Trophoblast cell (in vitro differentiated cells and primary cell): ENCODE data around the gene MED12L.

Experiments used
- DNase-seq, 2 donors: peaks; one replicate each; pipeline ENCODE4 v3.0.0-alpha.2; 2016
- H2AFZ ChIP-seq: 2 replicates; pipeline ENCODE4 v1.6.1; 2013; ENCODE audit warnings: low read length, moderate library complexity, mild to moderate bottlenecking; ENCODE audit not compliant: insufficient read depth, poor library complexity
- H2AK5ac ChIP-seq: 2 replicates; pipeline ENCODE4 v1.6.1; 2013; ENCODE audit warnings: mild to moderate bottlenecking, low read length
- H2BK120ac ChIP-seq: 2 replicates; pipeline ENCODE4 v1.6.1; 2013; ENCODE audit warnings: low read length, mild to moderate bottlenecking, moderate library complexity; ENCODE audit not compliant: insufficient read depth, poor library complexity
- H2BK12ac ChIP-seq: 2 replicates; pipeline ENCODE4 v1.6.1; 2013; ENCODE audit warnings: mild to moderate bottlenecking, low read length, moderate library complexity
- H2BK5ac ChIP-seq: 2 replicates; pipeline ENCODE4 v1.6.1; 2013; ENCODE audit warnings: low read length, low read depth, moderate library complexity, mild to moderate bottlenecking; ENCODE audit not compliant: poor library complexity
- H3K14ac ChIP-seq: 2 replicates; pipeline ENCODE4 v1.6.1; 2013; ENCODE audit warnings: mild to moderate bottlenecking, low read length
- H3K18ac ChIP-seq: 2 replicates; pipeline ENCODE4 v1.6.1; 2013; ENCODE audit warnings: mild to moderate bottlenecking, low read length
- H3K23ac ChIP-seq: 2 replicates; pipeline ENCODE4 v1.6.1; 2013; ENCODE audit warnings: low read length
- H3K27ac ChIP-seq: 2 replicates; pipeline ENCODE4 v1.5.1; 2013; ENCODE audit warnings: low read depth, mild to moderate bottlenecking, inconsistent platforms, low read length, moderate library complexity
- H3K27me3 ChIP-seq: 2 replicates; pipeline ENCODE4 v1.6.1; 2013; ENCODE audit warnings: inconsistent platforms, mild to moderate bottlenecking, low read length, moderate library complexity; ENCODE audit not compliant: insufficient read depth
- H3K36me3 ChIP-seq, 2 experiments: 1 replicate in 1 of 2; 2 replicates in 1 of 2; pipeline ENCODE4 v1.6.1; 2013; ENCODE audit warnings: low read length in 2 of 2, mild to moderate bottlenecking in 2 of 2, moderate library complexity in 1 of 2; ENCODE audit not compliant: insufficient read depth in 2 of 2, control insufficient read depth in 1 of 2
- H3K4ac ChIP-seq: 2 replicates; pipeline ENCODE4 v1.6.1; 2013; ENCODE audit warnings: low read depth, mild to moderate bottlenecking, low read length, moderate library complexity
- H3K4me1 ChIP-seq, 2 experiments: 1 replicate in 1 of 2; 2 replicates in 1 of 2; pipeline ENCODE4 v1.6.1; 2013; ENCODE audit warnings: low read length in 2 of 2, mild to moderate bottlenecking in 2 of 2, moderate library complexity in 1 of 2; ENCODE audit not compliant: insufficient read depth in 2 of 2, control insufficient read depth in 1 of 2
- H3K4me2 ChIP-seq: 2 replicates; pipeline ENCODE4 v1.6.1; 2013; ENCODE audit warnings: inconsistent platforms, mild to moderate bottlenecking, low read length, moderate library complexity
- H3K4me3 ChIP-seq: 2 replicates; pipeline ENCODE4 v1.5.1; 2013; ENCODE audit warnings: mild to moderate bottlenecking, low read depth, low read length, inconsistent platforms
- H3K79me1 ChIP-seq: one replicate; pipeline ENCODE4 v1.6.1; 2013; ENCODE audit warnings: low read length
- H3K79me2 ChIP-seq: 2 replicates; pipeline ENCODE4 v1.6.1; 2013; ENCODE audit warnings: low read length, mild to moderate bottlenecking; ENCODE audit not compliant: control insufficient read depth, insufficient read depth, poor library complexity
- H3K9ac ChIP-seq: 2 replicates; pipeline ENCODE4 v1.6.1; 2013; ENCODE audit warnings: mild to moderate bottlenecking, low read length
- H3K9me3 ChIP-seq: 2 replicates; pipeline ENCODE4 v1.6.1; 2013; ENCODE audit warnings: low read depth, mild to moderate bottlenecking, control low read depth, inconsistent platforms, low read length; ENCODE audit not compliant: insufficient read depth
- H4K12ac ChIP-seq: 2 replicates; pipeline ENCODE4 v1.6.1; 2013; ENCODE audit warnings: low read depth, mild to moderate bottlenecking, low read length, moderate library complexity
- H4K8ac ChIP-seq: 2 replicates; pipeline ENCODE4 v1.6.1; 2013; ENCODE audit warnings: low read depth, mild to moderate bottlenecking, low read length, moderate library complexity
- H4K91ac ChIP-seq: one replicate; pipeline ENCODE4 v1.6.1; 2013; ENCODE audit warnings: low read depth, mild to moderate bottlenecking, low read length, moderate library complexity
- WGBS: extraction: QIAGEN DNeasy Blood & Tissue Kit; methylation state at CpG from one replicate; pipeline ENCODE4 v1.1.7; 2013; ENCODE audit warnings: missing lambda C conversion rate; ENCODE audit not compliant: insufficient read length, insufficient coverage; ENCODE audit errors: extremely low coverage; 5-methylcytosine and 5-hydroxymethylcytosine counted together

Gene MED12L

GRCh38 chr3:151386056-151386455 lies 300.6 kb downstream of the MED12L start:
- Histone ChIP-seq H2BK12ac (no peak overlapping the region), H3K27me3 (no peaks in the 10 kb centered on the region), H3K4me3 (no peak overlapping the region), H3K79me1 (no peaks in the 10 kb centered on the region), H3K9ac (no peak overlapping the region), H3K79me2 (no peaks in the 10 kb centered on the region), H2AFZ (no peak overlapping the region), H3K4me2 (no peak overlapping the region), H3K14ac (no peak overlapping the region), H2BK5ac (no peak overlapping the region), H4K91ac (no peak overlapping the region), H3K4me1 (no peaks in the 10 kb centered on the region), H3K4ac (no peak overlapping the region), H3K36me3 (peaks cover 9 to 15% of the 10 kb centered on the region in 2 experiments), H4K12ac (no peak overlapping the region), H4K8ac (no peak overlapping the region), H3K23ac (no peak overlapping the region), H2BK120ac (no peak overlapping the region), H3K9me3 (no peaks in the 10 kb centered on the region), H2AK5ac (no peak overlapping the region), H3K27ac (no peak overlapping the region), H3K18ac (no peak overlapping the region)
- no CpG with 5 or more reads among the region's 4 CpGs for WGBS
- no peak for DNase-seq

DNA sequence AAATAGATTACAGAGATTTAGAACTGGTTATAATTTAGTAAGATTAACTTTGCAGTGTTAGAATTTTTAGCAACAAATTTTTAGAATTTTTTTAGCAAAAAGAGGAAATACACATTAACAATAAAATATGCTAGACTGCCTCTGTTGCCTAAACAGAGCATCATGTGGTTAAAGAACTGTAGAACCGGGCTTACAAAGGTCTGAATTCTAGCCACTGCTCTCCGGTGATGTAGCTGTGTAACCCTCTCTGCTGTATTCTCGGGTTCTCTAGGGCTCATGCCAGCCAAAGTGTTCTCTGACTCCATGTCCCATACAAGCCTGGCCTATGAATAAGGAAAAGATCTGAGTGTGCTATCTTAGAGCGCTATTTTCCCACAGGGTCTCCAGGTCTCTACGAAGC lies 302.0 kb downstream of the MED12L start:
- no peak overlapping the region for H4K91ac ChIP-seq
- H4K8ac ChIP-seq: no peak overlapping the region
- no peaks in the 10 kb centered on the region for H3K9me3 ChIP-seq
- no peak for DNase-seq
- H2AFZ ChIP-seq: no peak overlapping the region
- WGBS: no CpG with 5 or more reads among the region's 5 CpGs
- H3K27ac ChIP-seq: no peak overlapping the region
- no peak overlapping the region for H4K12ac ChIP-seq
- no peak overlapping the region for H3K9ac ChIP-seq
- H3K4me3 ChIP-seq: no peak overlapping the region
- H3K23ac ChIP-seq: no peak overlapping the region
- H3K4ac ChIP-seq: no peak overlapping the region
- no peak overlapping the region for H3K4me2 ChIP-seq
- H2BK120ac ChIP-seq: no peak overlapping the region
- peaks cover 9 to 12% of the 10 kb centered on the region in 2 experiments for H3K36me3 ChIP-seq
- no peak overlapping the region for H2BK12ac ChIP-seq
- H3K14ac ChIP-seq: no peak overlapping the region
- no peaks in the 10 kb centered on the region for H3K79me2 ChIP-seq
- no peak overlapping the region for H2BK5ac ChIP-seq
- H3K27me3 ChIP-seq: no peaks in the 10 kb centered on the region
- H3K18ac ChIP-seq: no peak overlapping the region
- no peaks in the 10 kb centered on the region for H3K4me1 ChIP-seq
- no peak overlapping the region for H2AK5ac ChIP-seq
- no peaks in the 10 kb centered on the region for H3K79me1 ChIP-seq

DNA sequence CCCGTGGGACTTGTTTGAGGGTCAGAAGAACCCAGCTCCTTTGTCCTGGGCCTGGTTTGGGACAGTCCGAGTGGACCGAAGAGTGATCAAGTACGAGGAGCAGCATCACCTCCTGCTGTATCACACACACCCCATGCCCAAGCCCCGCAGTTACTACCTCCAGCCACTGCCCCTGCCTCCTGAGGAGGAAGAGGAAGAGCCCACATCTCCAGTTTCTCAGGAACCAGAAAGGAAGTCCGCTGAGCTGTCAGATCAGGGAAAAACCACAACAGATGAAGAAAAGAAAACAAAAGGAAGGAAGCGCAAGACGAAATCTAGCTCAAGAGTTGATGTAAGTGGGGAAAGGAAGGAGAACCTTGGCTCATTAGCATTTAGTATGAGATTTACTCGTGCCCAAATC lies 302.4 kb downstream of the MED12L start:
- Histone ChIP-seq H3K4me1 (no peaks in the 10 kb centered on the region), H2AFZ (no peak overlapping the region), H2BK12ac (no peak overlapping the region), H3K4me2 (no peak overlapping the region), H3K23ac (no peak overlapping the region), H2BK5ac (no peak overlapping the region), H3K79me1 (no peaks in the 10 kb centered on the region), H3K18ac (no peak overlapping the region), H4K8ac (no peak overlapping the region), H3K9ac (no peak overlapping the region), H3K79me2 (no peaks in the 10 kb centered on the region), H3K27me3 (no peaks in the 10 kb centered on the region), H3K27ac (no peak overlapping the region), H3K14ac (no peak overlapping the region), H3K9me3 (no peaks in the 10 kb centered on the region), H4K91ac (no peak overlapping the region), H2AK5ac (no peak overlapping the region), H3K36me3 (peaks cover 9% of the 10 kb centered on the region in 2 experiments), H3K4ac (no peak overlapping the region), H4K12ac (no peak overlapping the region), H3K4me3 (no peak overlapping the region), H2BK120ac (no peak overlapping the region)
- DNase-seq: no peak
- WGBS: no CpG with 5 or more reads among the region's 9 CpGs

- no peak overlapping the region for H2AFZ ChIP-seq
- no peak overlapping the region for H3K4ac ChIP-seq
- H2AK5ac ChIP-seq: no peak overlapping the region
- no peak for DNase-seq
- no peak overlapping the region for H3K9ac ChIP-seq
- no peak overlapping the region for H3K4me2 ChIP-seq
- H4K8ac ChIP-seq: no peak overlapping the region
- H3K79me1 ChIP-seq: no peaks in the 10 kb centered on the region
- no CpG with 5 or more reads among the region's 2 CpGs for WGBS
- no peak overlapping the region for H3K23ac ChIP-seq
- H4K12ac ChIP-seq: no peak overlapping the region
- H3K18ac ChIP-seq: no peak overlapping the region
- H3K4me1 ChIP-seq: no peaks in the 10 kb centered on the region
- no peak overlapping the region for H2BK5ac ChIP-seq
- no peak overlapping the region for H3K4me3 ChIP-seq
- no peaks in the 10 kb centered on the region for H3K79me2 ChIP-seq
- no peak overlapping the region for H3K27ac ChIP-seq
- H2BK12ac ChIP-seq: no peak overlapping the region
- no peak overlapping the region for H3K14ac ChIP-seq
- no peak overlapping the region for H4K91ac ChIP-seq
- no peaks in the 10 kb centered on the region for H3K27me3 ChIP-seq
- no peaks in the 10 kb centered on the region for H3K9me3 ChIP-seq
- no peak overlapping the region for H2BK120ac ChIP-seq
- peaks cover 5 to 14% of the 10 kb centered on the region in 2 experiments for H3K36me3 ChIP-seq
Measured at GRCh38 chr3:151391720-151392119, 306.3 kb downstream of the MED12L start.
